Tibial nerve (tissue), 4 donors: ENCODE measurements around the gene HCFC1. TPM values are rescaled to one million over a fixed set of nuclear protein-coding genes. Genes with fewer than 3 reads are reported as not detected.

Source experiments
- DNase-seq, 2 donors: peaks; one replicate each; pipeline ENCODE4 v3.0.0-alpha.2; 2019; ENCODE audit warnings: low spot score in 2 of 2
- H3K27ac ChIP-seq, 4 donors: fragments of 200-600 bp; sonication (generic) in 3 of 4; one replicate each; pipeline ENCODE4 v1.5.1; 2017 to 2019; ENCODE audit warnings: mild to moderate bottlenecking in 1 of 4
- H3K27me3 ChIP-seq, 2 donors: fragments of 200-600 bp; sonication (generic) in 1 of 2; one replicate each; pipeline versions ENCODE4 v1.5.1 to v1.6.0; 2017 to 2019
- H3K36me3 ChIP-seq, 3 donors: fragments of 200-600 bp; sonication (generic); one replicate each; pipeline ENCODE4 v1.5.1; 2018 to 2019
- H3K4me1 ChIP-seq, 4 donors: fragments of 200-600 bp; sonication (generic) in 3 of 4; one replicate each; pipeline ENCODE4 v1.5.1; 2017 to 2019
- H3K4me3 ChIP-seq, 4 donors: fragments of 200-600 bp; sonication (generic) in 3 of 4; one replicate each; pipeline ENCODE4 v1.5.1; 2017 to 2019; ENCODE audit warnings: mild to moderate bottlenecking in 1 of 4, moderate library complexity in 1 of 4
- H3K9me3 ChIP-seq, 4 donors: fragments of 200-600 bp; sonication (generic) in 3 of 4; one replicate each; pipeline ENCODE4 v1.5.1; 2017 to 2019
- EP300 ChIP-seq, 2 donors: sonication (generic); formaldehyde crosslinking; IDR thresholded peaks; one replicate each; pipeline ENCODE4 v1.6.1; 2017; ENCODE audit warnings: antibody characterized with exemption in 2 of 2, mild to moderate bottlenecking in 1 of 2
- POLR2A ChIP-seq, 2 donors: fragments of 450-650 bp; IDR thresholded peaks; one replicate each; pipeline ENCODE4 v1.6.1; 2017; ENCODE audit warnings: antibody characterized with exemption in 2 of 2, mild to moderate bottlenecking in 2 of 2, moderate library complexity in 2 of 2
- WGBS, 2 donors: methylation state at CpG; one replicate each; pipeline ENCODE4 v1.1.5; 2018; 5-methylcytosine and 5-hydroxymethylcytosine counted together
- total RNA-seq, 4 donors: library from RNA; depleted of rRNA; stranded (reverse); fragments of >200 nt; gene quantifications; one replicate each; pipeline ENCODE4 v1.1.0, GENCODE V29; 2016
- TF ChIP-seq, protein P1 (sequence below), 5 experiments: fragments of 200-600 bp in 3 of 5; fragments of 450-650 bp in 2 of 5; sonication (generic) in 3 of 5; IDR thresholded peaks; one replicate each; pipeline ENCODE4 v1.5.1; 2016 to 2019; ENCODE audit warnings: antibody characterized with exemption in 5 of 5, mild to moderate bottlenecking in 3 of 5, moderate library complexity in 2 of 5

HCFC1 gene
- total RNA-seq, 4 donors from 2014 or later = 42.6 to 52.2 (median 48.9) TPM

DNA sequence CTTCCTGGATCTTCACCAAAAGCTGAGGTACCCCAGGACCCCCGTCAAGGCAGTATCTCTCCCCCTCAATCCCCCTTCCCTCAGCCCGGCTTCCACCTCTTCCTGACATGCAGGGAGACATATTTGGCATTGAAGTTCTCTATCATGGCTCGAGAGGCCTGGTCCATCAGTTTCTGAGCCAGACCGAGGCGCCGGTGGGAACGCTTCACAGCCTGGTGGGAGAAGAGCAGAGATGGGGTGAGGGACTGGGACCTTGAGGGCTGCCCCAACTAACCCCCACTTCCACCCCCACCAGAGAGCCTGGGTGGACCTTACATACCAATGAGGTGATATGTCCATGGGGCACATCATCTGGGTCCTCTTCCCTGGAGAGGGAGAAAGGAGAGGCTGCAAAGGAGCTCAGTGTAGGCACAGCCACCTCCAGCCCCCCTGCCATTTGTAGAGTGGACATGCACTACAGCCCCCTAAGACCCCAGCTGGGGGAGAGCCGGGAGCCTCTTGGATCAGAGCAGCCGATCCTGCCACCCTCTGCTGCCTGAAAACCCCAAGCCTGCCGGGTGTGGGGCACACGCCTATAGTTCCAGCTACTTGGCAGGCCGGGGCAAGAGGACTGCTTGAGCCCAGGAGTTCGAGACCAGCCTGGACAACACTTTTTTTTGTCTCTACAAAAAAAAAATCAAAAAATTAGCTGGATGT lies 39.2 kb downstream of the HCFC1 start:
- no peak for DNase-seq
- Histone ChIP-seq H3K36me3 (peaks cover 0 to 28% (median 0%) of the 10 kb centered on the region in 3 donors), H3K4me3 (no peak overlapping the region), H3K4me1 (peaks cover 0 to 34% (median 7%) of the 10 kb centered on the region in 4 donors), H3K9me3 (no peaks in the 10 kb centered on the region), H3K27me3 (no peaks in the 10 kb centered on the region), H3K27ac (no peak overlapping the region)
- 79 to 90% methylated on average over 4 to 13 of the region's 13 CpGs for WGBS, 2 donors
- TF ChIP-seq, protein P1, sequence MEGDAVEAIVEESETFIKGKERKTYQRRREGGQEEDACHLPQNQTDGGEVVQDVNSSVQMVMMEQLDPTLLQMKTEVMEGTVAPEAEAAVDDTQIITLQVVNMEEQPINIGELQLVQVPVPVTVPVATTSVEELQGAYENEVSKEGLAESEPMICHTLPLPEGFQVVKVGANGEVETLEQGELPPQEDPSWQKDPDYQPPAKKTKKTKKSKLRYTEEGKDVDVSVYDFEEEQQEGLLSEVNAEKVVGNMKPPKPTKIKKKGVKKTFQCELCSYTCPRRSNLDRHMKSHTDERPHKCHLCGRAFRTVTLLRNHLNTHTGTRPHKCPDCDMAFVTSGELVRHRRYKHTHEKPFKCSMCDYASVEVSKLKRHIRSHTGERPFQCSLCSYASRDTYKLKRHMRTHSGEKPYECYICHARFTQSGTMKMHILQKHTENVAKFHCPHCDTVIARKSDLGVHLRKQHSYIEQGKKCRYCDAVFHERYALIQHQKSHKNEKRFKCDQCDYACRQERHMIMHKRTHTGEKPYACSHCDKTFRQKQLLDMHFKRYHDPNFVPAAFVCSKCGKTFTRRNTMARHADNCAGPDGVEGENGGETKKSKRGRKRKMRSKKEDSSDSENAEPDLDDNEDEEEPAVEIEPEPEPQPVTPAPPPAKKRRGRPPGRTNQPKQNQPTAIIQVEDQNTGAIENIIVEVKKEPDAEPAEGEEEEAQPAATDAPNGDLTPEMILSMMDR (IDR thresholded peaks at IDR 0.05) = no peak
- TF ChIP-seq POLR2A (IDR thresholded peaks at IDR 0.05) (no peak), EP300 (IDR thresholded peaks at IDR 0.05) (no peak)

DNA sequence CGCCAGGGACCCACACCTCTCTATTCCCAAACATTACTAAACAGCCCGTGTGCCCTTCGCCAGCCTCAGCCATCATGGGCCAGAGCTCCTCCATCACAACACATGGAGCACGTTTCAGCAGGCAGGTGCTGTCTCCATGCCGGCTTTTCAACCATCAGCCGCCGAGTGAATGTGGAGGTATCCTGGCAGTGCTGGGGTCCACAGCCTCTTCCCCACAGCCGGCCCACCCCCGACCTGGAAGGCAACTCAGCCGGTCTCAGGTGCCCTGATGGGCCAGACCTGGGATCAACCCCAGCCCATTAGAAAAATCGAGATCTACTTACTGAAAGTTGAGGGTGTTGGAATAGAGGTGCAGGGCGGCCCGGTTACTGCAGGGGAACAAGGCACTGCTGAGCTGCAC lies 39.9 kb downstream of the HCFC1 start:
- DNase-seq = no peak

DNA sequence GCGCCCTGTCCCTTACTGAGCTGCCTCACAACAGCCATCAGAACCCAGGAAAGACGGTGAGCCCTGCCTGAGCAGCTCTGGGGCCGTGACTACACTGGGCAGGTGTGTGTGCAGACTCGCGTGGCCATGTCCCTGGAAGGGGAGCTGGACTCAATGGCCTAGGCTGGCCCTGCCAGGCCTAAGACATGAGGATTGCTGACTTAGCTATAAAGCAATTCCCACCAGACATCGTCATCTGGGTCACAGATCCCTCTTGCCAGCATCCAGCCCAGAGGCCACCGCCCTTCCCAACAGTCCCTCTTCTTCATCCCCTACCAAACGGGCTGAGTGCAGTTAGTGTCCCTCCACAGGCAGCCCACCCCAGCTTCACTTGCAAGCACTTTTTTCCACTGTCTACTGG lies 40.5 kb downstream of the HCFC1 start:
- Histone ChIP-seq H3K27me3 (peaks cover 0 to 7% of the 10 kb centered on the region in 2 donors), H3K9me3 (no peaks in the 10 kb centered on the region), H3K4me3 (no peak overlapping the region), H3K27ac (no peak overlapping the region), H3K4me1 (peaks cover 0 to 46% (median 12%) of the 10 kb centered on the region in 4 donors), H3K36me3 (peaks cover 0 to 28% (median 0%) of the 10 kb centered on the region in 3 donors)
- TF ChIP-seq, protein P1 (IDR thresholded peaks at IDR 0.05) = no peak
- TF ChIP-seq POLR2A (IDR thresholded peaks at IDR 0.05) (no peak), EP300 (IDR thresholded peaks at IDR 0.05) (no peak)
- DNase-seq = no peak
- WGBS, 2 donors = 90 to 93% methylated on average over 6 to 8 of the region's 8 CpGs

More for the DNA sequence above, 39.9 kb downstream of the HCFC1 start:
- TF ChIP-seq, protein P1 (IDR thresholded peaks at IDR 0.05) = no peak
- no peak for TF ChIP-seq EP300 (IDR thresholded peaks at IDR 0.05)
- TF ChIP-seq POLR2A (IDR thresholded peaks at IDR 0.05) = no peak
- Histone ChIP-seq H3K4me3 (no peak overlapping the region), H3K27ac (no peak overlapping the region), H3K4me1 (peaks cover 0 to 40% (median 10%) of the 10 kb centered on the region in 4 donors), H3K36me3 (peaks cover 0 to 28% (median 0%) of the 10 kb centered on the region in 3 donors), H3K9me3 (no peaks in the 10 kb centered on the region), H3K27me3 (peaks cover 0 to under 1% of the 10 kb centered on the region in 2 donors)
- WGBS, 2 donors = 92 to 97% methylated on average over 4 to 11 of the region's 13 CpGs

DNA sequence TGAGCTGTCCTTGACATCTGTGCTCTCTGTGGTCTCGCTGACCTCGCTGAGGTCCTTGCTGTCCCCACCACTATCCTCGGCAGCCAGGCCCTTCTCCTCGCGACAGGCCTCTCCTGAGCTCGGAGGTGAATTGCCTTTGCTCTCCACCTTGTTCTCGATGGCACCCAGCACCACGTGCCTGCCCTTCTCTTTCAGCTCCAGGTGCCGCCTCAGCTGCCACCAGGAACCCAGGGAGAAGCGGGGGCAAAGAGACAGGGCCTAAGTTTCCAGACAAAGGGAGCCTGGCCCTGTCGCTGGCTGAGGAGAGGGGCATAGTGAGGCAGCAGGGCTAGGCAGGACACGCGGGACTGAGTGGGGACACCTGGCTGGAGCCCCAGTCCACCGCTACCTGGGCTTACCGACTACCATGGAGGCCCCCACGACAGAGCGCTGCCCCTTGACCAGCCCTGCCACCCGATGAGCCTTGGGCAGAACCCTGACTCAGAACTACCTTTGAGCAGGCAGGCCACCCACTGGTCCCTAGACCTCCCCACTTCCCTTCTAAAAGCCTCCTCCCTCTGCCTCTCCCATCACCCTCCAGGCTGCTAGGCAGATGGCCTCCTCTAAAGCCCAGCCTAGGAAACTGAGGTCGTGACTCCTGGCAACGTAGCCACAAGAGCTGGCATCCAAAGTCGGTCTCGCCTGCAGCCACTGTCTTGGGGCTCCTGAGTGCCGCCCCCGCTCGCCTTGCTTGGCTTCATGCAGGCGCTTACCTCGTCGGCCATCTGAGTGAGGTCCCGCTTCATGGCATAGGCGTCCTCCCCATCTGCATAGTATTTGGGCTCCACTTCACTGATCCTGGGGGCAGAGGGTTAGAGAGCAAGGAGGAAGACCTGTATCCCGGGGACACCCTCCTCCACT lies 41.4 kb downstream of the HCFC1 start:
- H3K27me3 ChIP-seq = peaks cover 0 to 7% of the 10 kb centered on the region in 2 donors
- DNase-seq = no peak
- H3K27ac ChIP-seq = no peak overlapping the region
- peaks cover 0 to 28% (median 0%) of the 10 kb centered on the region in 3 donors for H3K36me3 ChIP-seq
- no peak overlapping the region for H3K4me3 ChIP-seq
- no peaks in the 10 kb centered on the region for H3K9me3 ChIP-seq
- peaks cover 0 to 49% (median 13%) of the 10 kb centered on the region in 4 donors for H3K4me1 ChIP-seq
- 83% methylated on average over 18 to 31 of the region's 31 CpGs for WGBS, 2 donors
- TF ChIP-seq POLR2A (IDR thresholded peaks at IDR 0.05) (no peak), EP300 (IDR thresholded peaks at IDR 0.05) (no peak)
- TF ChIP-seq, protein P1 (IDR thresholded peaks at IDR 0.05) = no peak
